HFF-Myc (cell line): ENCODE results near the gene RAB6A.
"Not testable (repeated sequence)": the region's sequence is repeated elsewhere in the genome, so short reads cannot be mapped to it uniquely, and the experiment has no call there.

Experiments used
- DNase-seq: peaks from one replicate; pipeline ENCODE4 v3.0.0-alpha.2; 2011; ENCODE audit warnings: low read depth; ENCODE audit errors: extremely low read depth
- H3K4me3 ChIP-seq: replicated peaks from 2 replicates; pipeline ENCODE4 v1.5.1; 2011; ENCODE audit warnings: low read depth, mild to moderate bottlenecking, control low read depth, low read length
- TF ChIP-seq, protein P1 (sequence below): IDR thresholded peaks from 2 replicates; pipeline ENCODE4 v1.5.1; 2012; ENCODE audit warnings: mild to moderate bottlenecking, low read depth, low read length, control low read depth; ENCODE audit errors: missing control alignments

RAB6A gene

DNA sequence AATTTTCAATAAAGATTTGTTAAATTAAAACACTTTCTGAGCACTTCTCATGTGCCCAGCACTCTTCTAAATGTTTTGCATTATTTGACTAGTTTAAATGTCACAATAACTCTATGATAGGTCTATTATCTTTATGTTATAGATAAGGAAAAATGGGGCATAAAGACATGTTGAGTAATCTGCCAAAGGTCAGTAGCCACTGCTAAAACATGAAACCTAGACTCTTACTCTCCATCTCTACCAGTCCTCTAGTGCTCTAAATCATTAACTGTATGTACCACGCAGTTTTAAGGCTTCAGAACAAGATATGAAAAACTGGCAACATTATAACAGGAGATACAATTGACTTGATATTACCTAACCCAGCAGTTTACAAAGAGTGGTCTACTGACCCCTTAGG is 6.9 kb downstream of the RAB6A start:
- H3K4me3 ChIP-seq, result no peak overlapping the region
- TF ChIP-seq, protein P1, sequence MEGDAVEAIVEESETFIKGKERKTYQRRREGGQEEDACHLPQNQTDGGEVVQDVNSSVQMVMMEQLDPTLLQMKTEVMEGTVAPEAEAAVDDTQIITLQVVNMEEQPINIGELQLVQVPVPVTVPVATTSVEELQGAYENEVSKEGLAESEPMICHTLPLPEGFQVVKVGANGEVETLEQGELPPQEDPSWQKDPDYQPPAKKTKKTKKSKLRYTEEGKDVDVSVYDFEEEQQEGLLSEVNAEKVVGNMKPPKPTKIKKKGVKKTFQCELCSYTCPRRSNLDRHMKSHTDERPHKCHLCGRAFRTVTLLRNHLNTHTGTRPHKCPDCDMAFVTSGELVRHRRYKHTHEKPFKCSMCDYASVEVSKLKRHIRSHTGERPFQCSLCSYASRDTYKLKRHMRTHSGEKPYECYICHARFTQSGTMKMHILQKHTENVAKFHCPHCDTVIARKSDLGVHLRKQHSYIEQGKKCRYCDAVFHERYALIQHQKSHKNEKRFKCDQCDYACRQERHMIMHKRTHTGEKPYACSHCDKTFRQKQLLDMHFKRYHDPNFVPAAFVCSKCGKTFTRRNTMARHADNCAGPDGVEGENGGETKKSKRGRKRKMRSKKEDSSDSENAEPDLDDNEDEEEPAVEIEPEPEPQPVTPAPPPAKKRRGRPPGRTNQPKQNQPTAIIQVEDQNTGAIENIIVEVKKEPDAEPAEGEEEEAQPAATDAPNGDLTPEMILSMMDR, result no peak
- no peak for DNase-seq

- no peak for DNase-seq
- TF ChIP-seq, protein P1, result no peak
- no peak overlapping the region for H3K4me3 ChIP-seq
Measured at GRCh38 chr11:73752903-73753302, 8.0 kb downstream of the RAB6A start.

GRCh38 chr11:73752216-73752867 is 8.5 kb downstream of the RAB6A start:
- DNase-seq, result no peak
- H3K4me3 ChIP-seq, result no peak overlapping the region
- TF ChIP-seq, protein P1, result no peak

GRCh38 chr11:73750862-73751261 is 10.0 kb downstream of the RAB6A start:
- DNase-seq, H3K4me3 ChIP-seq: not testable (repeated sequence)

DNA sequence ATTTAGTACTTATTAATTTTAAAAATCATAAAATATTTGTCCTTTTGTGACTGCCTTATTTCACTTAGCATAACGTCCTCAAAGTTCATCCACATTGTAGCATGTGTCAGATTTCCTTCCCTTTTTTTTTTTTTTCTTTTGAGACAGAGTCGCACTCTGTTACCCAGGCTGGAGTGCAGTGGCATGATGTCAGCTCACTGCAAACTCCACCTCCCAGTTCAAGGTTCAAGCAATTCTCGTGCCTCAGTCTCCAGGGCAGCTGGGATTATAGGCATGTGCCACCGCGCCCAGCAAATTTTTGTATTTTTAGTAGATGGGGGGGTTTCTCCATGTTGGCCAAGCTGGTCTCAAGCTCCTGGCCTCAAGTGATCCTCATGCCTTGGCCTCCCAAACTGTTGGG is 10.6 kb downstream of the RAB6A start:
- H3K4me3 ChIP-seq, result no peak overlapping the region
- DNase-seq, result no peak
- TF ChIP-seq, protein P1, result no peak

DNA sequence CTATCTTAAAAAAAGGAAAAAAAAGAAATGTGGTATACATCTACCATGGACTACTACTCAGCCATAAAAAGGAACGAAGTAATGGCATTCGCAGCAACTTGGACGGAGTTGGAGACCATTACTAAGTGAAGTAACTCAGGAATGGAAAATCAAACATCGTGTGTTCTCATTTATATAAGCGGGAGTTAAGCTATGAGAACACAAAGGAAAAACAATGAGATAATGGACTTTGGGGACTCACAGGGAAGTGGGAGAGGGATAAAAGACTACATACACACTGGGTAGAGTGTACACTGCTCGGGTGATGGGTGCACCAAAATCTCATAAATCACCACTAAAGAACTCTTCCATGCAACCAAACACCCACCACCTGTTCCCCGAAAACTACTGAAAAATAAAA is 11.8 kb downstream of the RAB6A start:
- TF ChIP-seq, protein P1, result no peak
- no peak overlapping the region for H3K4me3 ChIP-seq
- DNase-seq, result no peak

DNA sequence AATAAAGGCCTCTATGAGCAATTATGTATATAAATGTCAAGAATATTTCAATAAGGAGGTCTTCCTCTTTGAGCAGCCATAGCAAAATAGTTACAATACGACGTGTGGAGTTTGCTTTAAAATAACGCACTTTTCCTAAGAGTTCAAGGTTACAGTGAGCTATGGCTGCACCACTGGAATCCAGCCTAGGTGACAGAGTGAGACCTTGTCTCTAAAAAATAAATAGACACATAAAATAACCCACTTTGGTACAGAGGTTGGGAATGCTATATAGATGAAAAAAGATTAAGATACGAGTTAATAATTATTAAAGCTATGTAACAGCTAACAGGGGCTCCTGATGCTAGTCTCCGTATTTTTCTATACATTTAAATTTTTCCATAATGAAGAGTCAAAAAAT is 12.6 kb downstream of the RAB6A start:
- H3K4me3 ChIP-seq, result no peak overlapping the region
- TF ChIP-seq, protein P1, result no peak
- no peak for DNase-seq
